Measurements from ENCODE around the gene ADCY7. TPM values are rescaled to one million over a fixed set of nuclear protein-coding genes. Genes with fewer than 3 reads are reported as not detected.
A peak's percentile ranks its signal among the peaks of the same experiment; 100 is the strongest.

ADCY7 gene
- total RNA-seq, 3 donors from 2014 or later (not counting 1 experiment from before 2014, with no cell fraction given): 479 to 591 (median 512) TPM

GRCh38 chr16:50276326-50276640 is 9.9 kb downstream of the ADCY7 start:
- no peak for ATAC-seq
- DNase-seq: no peak
- no peaks in the 10 kb centered on the region for H3K27me3 ChIP-seq (ENCODE audit: control insufficient read depth, insufficient read depth, low read length)
- no peak overlapping the region for H3K4me3 ChIP-seq (ENCODE audit: low read length)
- intact Hi-C loops (cut with micrococcal nuclease): no loop called here
- Mint-ChIP-seq H3K27me3 (ENCODE audit: low read depth in 2 of 2) (no peaks in the 10 kb centered on the region), H3K4me3 (peak overlapping the region; percentile 90), H3K4me1 (peaks cover 82 to 86% of the 10 kb centered on the region in 2 donors), H3K27ac (peak overlapping the region; percentile 91 to 99), H3K36me3 (peaks cover 7% of the 10 kb centered on the region), H3K9me3 (peaks cover 0 to 4% of the 10 kb centered on the region in 2 donors)
- no peaks in the 10 kb centered on the region for H3K9me3 ChIP-seq (ENCODE audit: control insufficient read depth, insufficient read depth, low read length)
- TF ChIP-seq CTCF (IDR thresholded peaks at IDR 0.05): no peak
- H3K36me3 ChIP-seq (ENCODE audit: control insufficient read depth, insufficient read depth, low read length): peaks cover 10% of the 10 kb centered on the region
- H3K4me1 ChIP-seq (ENCODE audit: control insufficient read depth, insufficient read depth, low read length): peaks cover 91% of the 10 kb centered on the region
- WGBS (ENCODE audit: insufficient coverage): 59% methylated on average over 2 of the region's 2 CpGs
- H3K27ac ChIP-seq (ENCODE audit: low read length): peak overlapping the region; percentile 93

- intact Hi-C loops (cut with micrococcal nuclease): no loop called here
- peaks cover 4% of the 10 kb centered on the region for H3K36me3 ChIP-seq (ENCODE audit: control insufficient read depth, insufficient read depth, low read length)
- DNase-seq: no peak
- Mint-ChIP-seq H3K9me3 (peaks cover 0 to 4% of the 10 kb centered on the region in 2 donors), H3K36me3 (peaks cover 7% of the 10 kb centered on the region), H3K4me3 (peak overlapping the region; percentile 67), H3K27me3 (ENCODE audit: low read depth in 2 of 2) (no peaks in the 10 kb centered on the region), H3K4me1 (peaks cover 81 to 86% of the 10 kb centered on the region in 2 donors), H3K27ac (peak overlapping the region; percentile 91 to 99)
- no peaks in the 10 kb centered on the region for H3K27me3 ChIP-seq (ENCODE audit: control insufficient read depth, insufficient read depth, low read length)
- H3K4me3 ChIP-seq (ENCODE audit: low read length): no peak overlapping the region
- no peaks in the 10 kb centered on the region for H3K9me3 ChIP-seq (ENCODE audit: control insufficient read depth, insufficient read depth, low read length)
- ATAC-seq: no peak
- H3K27ac ChIP-seq (ENCODE audit: low read length): peak overlapping the region; percentile 93
- peaks cover 91% of the 10 kb centered on the region for H3K4me1 ChIP-seq (ENCODE audit: control insufficient read depth, insufficient read depth, low read length)
- TF ChIP-seq CTCF (IDR thresholded peaks at IDR 0.05): no peak
- WGBS (ENCODE audit: insufficient coverage): 67% methylated on average over 1 of the region's 4 CpGs
Observed at GRCh38 chr16:50276801-50277555, 10.6 kb downstream of the ADCY7 start.

GRCh38 chr16:50278251-50278650 is 11.9 kb downstream of the ADCY7 start:
- intact Hi-C loops (cut with micrococcal nuclease): no loop called here

More at GRCh38 chr16:50278251-50278650, 11.9 kb downstream of the ADCY7 start:
- Histone ChIP-seq H3K4me1 (ENCODE audit: control insufficient read depth, insufficient read depth, low read length) (peaks cover 91% of the 10 kb centered on the region), H3K9me3 (ENCODE audit: control insufficient read depth, insufficient read depth, low read length) (no peaks in the 10 kb centered on the region), H3K36me3 (ENCODE audit: control insufficient read depth, insufficient read depth, low read length) (peaks cover 3% of the 10 kb centered on the region), H3K4me3 (ENCODE audit: low read length) (no peak overlapping the region), H3K27me3 (ENCODE audit: control insufficient read depth, insufficient read depth, low read length) (no peaks in the 10 kb centered on the region), H3K27ac (ENCODE audit: low read length) (peak overlapping the region; percentile 93)
- WGBS (ENCODE audit: insufficient coverage): 57% methylated on average over 2 of the region's 3 CpGs
- ATAC-seq: no peak
- DNase-seq: no peak
- no peak for TF ChIP-seq CTCF (IDR thresholded peaks at IDR 0.05)
- peak overlapping the region; percentile 91 to 99 for H3K27ac Mint-ChIP-seq
- H3K27me3 Mint-ChIP-seq (ENCODE audit: low read depth in 2 of 2): no peaks in the 10 kb centered on the region
- peak overlapping the region; percentile 67 for H3K4me3 Mint-ChIP-seq
- H3K4me1 Mint-ChIP-seq: peaks cover 80 to 86% of the 10 kb centered on the region in 2 donors
- H3K9me3 Mint-ChIP-seq: peaks cover 0 to 4% of the 10 kb centered on the region in 2 donors
- peaks cover 7% of the 10 kb centered on the region for H3K36me3 Mint-ChIP-seq

Measured in natural killer cell (primary cell).